ENCODE results near the gene ABI1. TPM values are rescaled to one million over a fixed set of nuclear protein-coding genes. Genes with fewer than 3 reads are reported as not detected.

ABI1 gene
- total RNA-seq, 1 experiment from 2014 or later: 36.9 TPM

DNA sequence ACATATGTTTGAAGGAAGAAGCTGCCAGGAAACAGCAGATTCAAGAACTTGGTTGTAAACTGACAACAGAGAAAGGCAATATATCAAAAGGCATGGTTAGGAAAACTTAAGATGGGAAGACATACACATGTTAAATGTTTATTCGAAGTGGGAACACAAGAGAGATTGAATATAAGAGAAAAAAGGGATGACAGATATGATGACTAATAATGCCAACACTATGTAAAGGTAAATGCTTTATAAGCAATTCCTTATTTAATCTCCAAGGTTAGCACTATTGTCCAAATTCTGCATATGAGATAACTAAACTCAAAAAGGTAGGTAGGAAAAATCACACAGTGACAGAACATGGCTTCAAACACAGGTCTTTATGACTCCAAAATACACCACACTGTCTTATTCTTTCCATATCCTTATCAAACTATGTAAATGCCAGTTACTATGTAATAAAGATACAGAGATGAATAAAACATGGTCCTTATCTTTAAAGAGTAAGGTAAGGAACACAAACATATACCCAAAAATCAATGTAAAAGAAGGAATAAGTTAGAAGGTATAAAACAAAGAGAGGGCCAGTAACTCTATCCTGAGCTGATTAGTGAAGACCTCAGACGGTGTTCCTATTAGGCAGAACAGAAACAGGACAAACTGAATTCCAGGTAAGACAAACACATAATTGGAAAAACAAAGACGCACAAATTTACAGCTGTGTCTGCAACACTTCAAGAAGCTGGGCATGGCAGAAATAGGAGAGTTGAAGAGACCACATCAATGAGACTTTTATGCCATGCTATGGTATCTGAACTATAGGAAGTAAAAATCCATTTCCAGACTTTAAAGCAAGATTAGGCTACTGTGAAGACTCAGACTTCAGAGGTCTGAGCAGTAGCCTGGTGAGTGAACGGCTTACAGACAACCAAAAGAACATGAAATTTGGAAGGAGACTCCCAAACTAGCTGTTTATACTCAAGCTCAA, 56.1 kb downstream of the ABI1 start:
- no peak overlapping the region for H3K23ac ChIP-seq (ENCODE audit: insufficient read length, low read depth, low read length)
- no peaks in the 10 kb centered on the region for H3K23me2 ChIP-seq (ENCODE audit: insufficient read length, low read depth, low read length, poor library complexity, severe bottlenecking)
- Mint-ChIP-seq H3K4me3 (no peak overlapping the region), H3K9me3 (no peaks in the 10 kb centered on the region; a peak in 1 of 5 replicates), H3K4me1 (peaks cover 40 to 41% of the 10 kb centered on the region in 2 experiments), H3K27me3 (ENCODE audit: low read depth) (no peaks in the 10 kb centered on the region), H3K36me3 (ENCODE audit: insufficient read depth in 1 of 3, low read depth in 3 of 3) (0 out of 7 replicates have a peak, but pooled peaks cover 0 to 3% (median 0%) of the 10 kb centered on the region in 3 experiments), H3K27ac (peak overlapping the region in 1 of 3 experiments; percentile 80; a peak in 2 of 7 replicates)
- H4K5ac ChIP-seq (ENCODE audit: insufficient read length, low read depth, low read length): no peak overlapping the region
- no peak overlapping the region for H2BK120ac ChIP-seq (ENCODE audit: low read depth, low read length, poor library complexity, severe bottlenecking)
- H3K27ac ChIP-seq (ENCODE audit: insufficient read length, low read depth, low read length): no peak overlapping the region
- no peak overlapping the region for H3K4ac ChIP-seq (ENCODE audit: low read depth, low read length)
- no peaks in the 10 kb centered on the region for H3K9me3 ChIP-seq (ENCODE audit: control insufficient read depth, low read depth, low read length)
- no CpG with 5 or more reads among the region's 4 CpGs for WGBS (ENCODE audit: extremely low coverage, insufficient read length, low lambda C conversion rate)
- H3K56ac ChIP-seq (ENCODE audit: insufficient read length, low read depth, low read length): no peak overlapping the region
- no peak for DNase-seq
- H3K79me1 ChIP-seq (ENCODE audit: insufficient read depth, low read depth, low read length, poor library complexity, severe bottlenecking): no peaks in the 10 kb centered on the region
- H2BK5ac ChIP-seq (ENCODE audit: insufficient read length, low read length): no peak overlapping the region
- H3K27me3 ChIP-seq (ENCODE audit: insufficient read depth, low read length): no peaks in the 10 kb centered on the region
- no peak overlapping the region for H2BK20ac ChIP-seq (ENCODE audit: low read depth, low read length, poor library complexity, severe bottlenecking)
- no peaks in the 10 kb centered on the region for H4K20me1 ChIP-seq (ENCODE audit: control insufficient read depth, insufficient read depth, insufficient read length)
- no peak for TF ChIP-seq CTCF (conservative IDR thresholded peaks at IDR 0.05)
- H2BK15ac ChIP-seq (ENCODE audit: low read depth, low read length): no peak overlapping the region
- H3K4me2 ChIP-seq (ENCODE audit: insufficient read depth, insufficient read length, low read length): no peak overlapping the region
- H3K9ac ChIP-seq (ENCODE audit: extremely low read depth, insufficient read length, low read length): no peak overlapping the region
- H4K91ac ChIP-seq (ENCODE audit: insufficient read length, low read depth, low read length): no peak overlapping the region
- H3K18ac ChIP-seq (ENCODE audit: insufficient read length, low read depth, low read length): no peak overlapping the region
- no peak overlapping the region for H3K14ac ChIP-seq (ENCODE audit: insufficient read depth, low read length)
- no peak overlapping the region for H2AK5ac ChIP-seq (ENCODE audit: insufficient read length, low read length)
- no peak overlapping the region for H3T11ph ChIP-seq (ENCODE audit: low read length)
- no peak overlapping the region for H4K8ac ChIP-seq (replicated peaks; ENCODE audit: insufficient read length, low read depth, low read length)
- no peak overlapping the region for H2AFZ ChIP-seq (ENCODE audit: low read length)
- H3K79me2 ChIP-seq (ENCODE audit: insufficient read depth, low read length): peaks cover 2% of the 10 kb centered on the region; the same call in 1 of the 2 replicates
- no peak overlapping the region for H2BK12ac ChIP-seq (ENCODE audit: insufficient read length, low read depth, low read length)
- H3K4me1 ChIP-seq (ENCODE audit: insufficient read depth, low read length): peaks cover 5% of the 10 kb centered on the region; the same call in 1 of the 2 replicates

All from H9 (cell line).